Measurements from ENCODE around the gene PPM1J. TPM values are rescaled to one million over a fixed set of nuclear protein-coding genes. Genes with fewer than 3 reads are reported as not detected.

PPM1J gene
- total and polyA plus RNA-seq, 9 of the 15 experiments (the other 6 are each of a cell fraction or from before 2014, with no cell fraction given) = 0.25 to 10.5 (median 4.2) TPM

DNA sequence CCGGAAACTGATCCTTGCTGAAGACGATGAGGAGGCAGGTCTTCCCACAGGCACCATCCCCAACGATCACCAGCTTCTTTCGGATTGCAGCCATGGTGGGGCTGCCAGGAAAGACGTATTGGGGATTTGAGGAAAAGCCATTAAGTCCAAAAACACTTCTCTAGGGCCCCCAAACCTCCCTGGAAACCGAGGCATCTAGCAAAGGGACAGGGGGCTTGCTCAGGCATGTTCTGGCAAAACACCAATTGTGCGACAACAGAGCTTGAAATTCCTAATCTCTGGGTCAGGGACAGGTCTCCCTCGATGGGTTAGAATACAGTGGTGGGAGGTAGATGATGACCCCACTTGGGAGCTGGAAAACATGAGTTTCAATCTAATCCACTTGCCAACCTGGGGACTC lies 11.4 kb downstream of the PPM1J start:
- Histone ChIP-seq H3K27me3 (ENCODE audit: control insufficient read depth in 2 of 2, insufficient read depth in 2 of 2, low read length in 2 of 2) (no peaks in the 10 kb centered on the region), H2AFZ (ENCODE audit: low read depth, low read length) (no peak overlapping the region), H3K36me3 (ENCODE audit: control insufficient read depth, insufficient read depth, low read length) (peaks cover 55% of the 10 kb centered on the region), H4K20me1 (replicated peaks; ENCODE audit: control insufficient read depth, insufficient read depth, low read length) (no peaks in the 10 kb centered on the region), H3K4me2 (ENCODE audit: insufficient read depth, low read length) (peak overlapping the region; percentile 98), H3K27ac (ENCODE audit: extremely low read depth, low read depth, low read length) (peak overlapping the region; percentile 97; the same call in 2 of the 3 replicates), H3K9me3 (replicated peaks; ENCODE audit: control insufficient read depth, insufficient read depth, low read depth, low read length) (no peaks in the 10 kb centered on the region), H3K79me2 (ENCODE audit: control insufficient read depth, insufficient read depth, low read length) (peaks cover 68% of the 10 kb centered on the region), H3K9ac (ENCODE audit: insufficient read depth in 1 of 2, low read depth in 2 of 2, low read length in 2 of 2) (peak overlapping the region in 1 of 2 experiments; percentile 90; a peak in 2 of 4 replicates), H3K9me1 (ENCODE audit: control insufficient read depth, insufficient read depth, low read length) (no peaks in the 10 kb centered on the region), H3K4me3 (no peak overlapping the region), H3K4me1 (replicated peaks in 1 of 2; ENCODE audit: control insufficient read depth in 2 of 2, insufficient read depth in 2 of 2, low read length in 2 of 2) (peaks cover 75 to 79% of the 10 kb centered on the region in 2 experiments)
- no peak for ATAC-seq
- intact Hi-C loops (cut with micrococcal nuclease) = loop anchor here (10.0 kb wide), 1 partner anchor 239 kb away; no protein-coding TSS in a partner anchor
- 86% methylated on average over 8 of the region's 8 CpGs for WGBS (ENCODE audit: insufficient coverage, low coverage, missing lambda C conversion rate)
- ChIA-PET POLR2A (interaction anchor here (0.5 to 4.6 kb wide), 6 partner anchors 11 to 498 kb away, joined by 3 to 42 read pairs (median 6); partner anchors contain the start of genes MOV10, PPM1J and ST7L), CTCF (ENCODE audit: low intra/inter-chr PET ratio) (no interaction called here)
- DNase-seq (ENCODE audit: extremely low read depth in 1 of 4, low spot score in 3 of 4) = no peak
- no peak for FAIRE-seq
- in situ Hi-C loops (cut with MboI) = no loop called here
- BruUV-seq (replicated peaks) = no TSS peak
- no peak for TF ChIP-seq ZNF431 (CRISPR knock-in tag; IDR thresholded peaks at IDR 0.05)
- TF ChIP-seq KDM5B (IDR thresholded peaks at IDR 0.05; ENCODE audit: insufficient replicate concordance, low read depth, low read length) = peak; percentile 33
- no peak for TF ChIP-seq BDP1 (IDR thresholded peaks at IDR 0.05; ENCODE audit: insufficient read depth, insufficient read length)

DNA sequence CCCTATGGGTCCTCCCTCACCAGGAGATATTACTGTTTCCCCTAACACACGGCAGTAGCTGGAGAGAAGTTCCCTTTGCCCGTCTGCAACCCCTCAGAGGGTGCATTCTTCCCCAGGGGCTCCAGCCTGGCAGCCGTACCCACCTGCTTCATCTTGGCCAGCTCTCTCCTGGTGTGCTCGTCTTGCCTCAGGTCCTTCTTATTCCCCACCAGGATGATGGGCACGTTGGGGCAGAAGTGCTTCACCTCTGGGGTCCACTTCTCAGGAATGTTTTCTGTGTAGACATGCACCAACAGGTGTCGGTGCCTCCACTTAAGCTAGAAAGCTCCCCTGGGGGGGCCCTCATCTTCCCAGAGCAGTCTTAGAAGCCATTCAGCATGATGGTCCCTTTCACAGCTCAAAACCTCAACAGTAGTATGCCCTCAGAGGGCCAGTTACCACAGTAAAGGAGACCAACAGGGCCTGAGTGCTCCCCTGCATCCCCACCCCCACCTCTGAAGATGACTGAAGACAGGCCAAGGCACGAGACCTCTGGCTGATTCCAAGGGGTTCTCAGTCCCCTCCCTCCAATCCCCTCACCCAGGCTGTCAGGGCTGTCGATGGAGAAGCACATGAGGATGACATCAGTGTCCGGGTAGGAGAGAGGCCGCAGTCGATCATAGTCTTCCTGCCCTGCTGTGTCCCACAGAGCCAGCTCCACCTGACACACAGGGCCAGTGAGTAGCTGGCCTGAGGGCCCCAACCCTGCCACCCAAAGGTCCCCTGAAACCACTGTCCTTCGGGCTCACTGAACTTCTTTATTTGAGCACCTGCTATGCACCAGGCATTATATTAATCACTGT lies 12.5 kb downstream of the PPM1J start:
- peaks cover 65% of the 10 kb centered on the region for H3K36me3 ChIP-seq (ENCODE audit: control insufficient read depth, insufficient read depth, low read length)
- in situ Hi-C loops (cut with MboI) = no loop called here
- TF ChIP-seq RBFOX2 (IDR thresholded peaks at IDR 0.05; ENCODE audit: low read depth, low read length) (0 out of 2 replicates have a peak, but pooled peaks have one; percentile 23), POLR2AphosphoS5 (IDR thresholded peaks at IDR 0.05; ENCODE audit: control insufficient read depth, insufficient read depth, low read depth, low read length) (peak; percentile 31), POLR2B (IDR thresholded peaks at IDR 0.05; ENCODE audit: low read depth, partially characterized antibody) (peak; percentile 7), POLR2AphosphoS2 (IDR thresholded peaks at IDR 0.05; ENCODE audit: low read length) (peak; percentile 88; the same call in 1 of the 2 replicates), ZNF764 (CRISPR knock-in tag; IDR thresholded peaks at IDR 0.05; ENCODE audit: low read depth) (no peak), POLR2A (conservative IDR thresholded peaks at IDR 0.05) (peak; percentile 25; the same call in 1 of the 2 replicates)
- TF ChIP-seq, protein P1, sequence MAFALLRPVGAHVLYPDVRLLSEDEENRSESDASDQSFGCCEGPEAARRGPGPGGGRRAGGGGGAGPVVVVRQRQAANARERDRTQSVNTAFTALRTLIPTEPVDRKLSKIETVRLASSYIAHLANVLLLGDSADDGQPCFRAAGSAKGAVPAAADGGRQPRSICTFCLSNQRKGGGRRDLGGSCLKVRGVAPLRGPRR (CRISPR knock-in tag; IDR thresholded peaks at IDR 0.05) = no peak

More for the DNA sequence above, 12.5 kb downstream of the PPM1J start:
- H3K4me2 ChIP-seq (ENCODE audit: insufficient read depth, low read length) = no peak overlapping the region
- peak overlapping the region; percentile 69 to 82; a peak in 3 of 4 replicates for H3K9ac ChIP-seq (ENCODE audit: insufficient read depth in 1 of 2, low read depth in 2 of 2, low read length in 2 of 2)
- DNase-seq (ENCODE audit: extremely low read depth in 1 of 4, low spot score in 3 of 4) = no peak
- peaks cover 82 to 85% of the 10 kb centered on the region in 2 experiments for H3K4me1 ChIP-seq (replicated peaks in 1 of 2; ENCODE audit: control insufficient read depth in 2 of 2, insufficient read depth in 2 of 2, low read length in 2 of 2)
- peaks cover 72% of the 10 kb centered on the region for H3K79me2 ChIP-seq (ENCODE audit: control insufficient read depth, insufficient read depth, low read length)
- 80% methylated on average over 12 of the region's 12 CpGs for WGBS (ENCODE audit: insufficient coverage, low coverage, missing lambda C conversion rate)
- no peaks in the 10 kb centered on the region for H3K9me3 ChIP-seq (replicated peaks; ENCODE audit: control insufficient read depth, insufficient read depth, low read depth, low read length)
- BruUV-seq (replicated peaks) = no TSS peak
- no peak overlapping the region for H2AFZ ChIP-seq (ENCODE audit: low read depth, low read length)
- no peak for ATAC-seq
- intact Hi-C loops (cut with micrococcal nuclease) = loop anchor here (10.0 kb wide), 1 partner anchor 238 kb away; no protein-coding TSS in a partner anchor
- H3K27me3 ChIP-seq (ENCODE audit: control insufficient read depth in 2 of 2, insufficient read depth in 2 of 2, low read length in 2 of 2) = no peaks in the 10 kb centered on the region
- ChIA-PET POLR2A (interaction anchor here (0.9 to 4.6 kb wide), 5 partner anchors 10 to 84 kb away, joined by 4 to 42 read pairs (median 4); partner anchors contain the start of genes MOV10, PPM1J and ST7L), CTCF (ENCODE audit: low intra/inter-chr PET ratio) (no interaction called here)
- H3K4me3 ChIP-seq = no peak overlapping the region
- no peak for FAIRE-seq
- no peaks in the 10 kb centered on the region for H4K20me1 ChIP-seq (replicated peaks; ENCODE audit: control insufficient read depth, insufficient read depth, low read length)
- peak overlapping the region; percentile 97; the same call in 2 of the 3 replicates for H3K27ac ChIP-seq (ENCODE audit: extremely low read depth, low read depth, low read length)
- no peaks in the 10 kb centered on the region for H3K9me1 ChIP-seq (ENCODE audit: control insufficient read depth, insufficient read depth, low read length)
